Stomach (tissue), 9 donors: Measurements from ENCODE around the gene RIOK2. TPM values are rescaled to one million over a fixed set of nuclear protein-coding genes. Genes with fewer than 3 reads are reported as not detected.

Source experiments
- DNase-seq, 2 donors: peaks; one replicate each; pipeline versions ENCODE4 v3.0.0 to v3.0.0-alpha.2; 2013 to 2019
- H3K27ac ChIP-seq, 5 donors: fragments of 200-600 bp in 4 of 5; sonication (generic) in 4 of 5; one replicate each; pipeline ENCODE4 v1.5.1; 2013 to 2019; ENCODE audit warnings: mild to moderate bottlenecking in 1 of 5, moderate library complexity in 1 of 5
- H3K27me3 ChIP-seq, 3 donors: fragments of 200-600 bp; sonication (generic); one replicate each; pipeline ENCODE4 v1.5.1; 2017 to 2019; ENCODE audit warnings: mixed run types in 1 of 3
- H3K36me3 ChIP-seq, 4 donors: fragments of 200-600 bp; sonication (generic); 1 replicate in 3 of 4; 2 replicates in 1 of 4; pipeline ENCODE4 v1.5.1; 2016 to 2019
- H3K4me1 ChIP-seq, 4 donors: fragments of 200-600 bp; sonication (generic); one replicate each; pipeline ENCODE4 v1.5.1; 2016 to 2019
- H3K4me3 ChIP-seq, 4 donors: fragments of 200-600 bp; sonication (generic) in 3 of 4; one replicate each; pipeline ENCODE4 v1.5.1; 2016 to 2019; ENCODE audit warnings: mild to moderate bottlenecking in 1 of 4
- H3K9me3 ChIP-seq, 4 donors: fragments of 200-600 bp; sonication (generic); one replicate each; pipeline ENCODE4 v1.5.1; 2016 to 2019
- EP300 ChIP-seq: sonication (generic); formaldehyde crosslinking; IDR thresholded peaks from one replicate; pipeline ENCODE4 v1.6.1; 2017; ENCODE audit warnings: antibody characterized with exemption
- POLR2A ChIP-seq, 4 donors: fragments of 450-650 bp; IDR thresholded peaks; one replicate each; pipeline ENCODE4 v1.6.1; 2016; ENCODE audit warnings: antibody characterized with exemption in 4 of 4, control low read depth in 2 of 4, mild to moderate bottlenecking in 1 of 4, moderate library complexity in 1 of 4
- POLR2AphosphoS5 ChIP-seq, 3 donors: sonication (generic); formaldehyde crosslinking; IDR thresholded peaks; one replicate each; pipeline ENCODE4 v1.6.1; 2016; ENCODE audit warnings: antibody characterized with exemption in 3 of 3
- WGBS, 5 donors: extraction: QIAGEN DNeasy Blood & Tissue Kit in 3 of 5; methylation state at CpG; one replicate each; pipeline versions ENCODE4 v1.1.5 to v1.1.7; 2013 to 2018; 5-methylcytosine and 5-hydroxymethylcytosine counted together
- intact Hi-C: fragments of 100-400 bp; cut with DNase I; formaldehyde crosslinking; loops from one replicate; pipeline ENCODE4 v1.15.1; 2023; ENCODE audit warnings: low total_unique reads
- polyA plus RNA-seq, 3 donors: library from polyadenylated mRNA; stranded (reverse); fragments of 200-250 nt; gene quantifications; one replicate each; pipeline ENCODE4 v1.2.3, GENCODE V29; 2013
- total RNA-seq, 5 donors: library from RNA; depleted of rRNA; stranded (reverse); fragments of >200 nt; gene quantifications; one replicate each; pipeline versions ENCODE4 v1.1.0 to v1.2.3, GENCODE V29; 2014 to 2016
- TF ChIP-seq, protein P1 (sequence below), 7 experiments: fragments of 450-650 bp in 4 of 7; fragments of 200-600 bp in 3 of 7; sonication (generic) in 3 of 7; IDR thresholded peaks; one replicate each; pipeline ENCODE4 v1.5.1; 2016 to 2019; ENCODE audit warnings: antibody characterized with exemption in 7 of 7, control low read depth in 2 of 7, mild to moderate bottlenecking in 1 of 7
- donor health status: healthy with polysubstance abuse.
- donor health status: Bipolar disorder and iron deficiency.
- donor health status: healthy.

RIOK2 gene
- total and polyA plus RNA-seq, 8 donors: 1.2 to 42.2 (median 11.1) TPM

DNA sequence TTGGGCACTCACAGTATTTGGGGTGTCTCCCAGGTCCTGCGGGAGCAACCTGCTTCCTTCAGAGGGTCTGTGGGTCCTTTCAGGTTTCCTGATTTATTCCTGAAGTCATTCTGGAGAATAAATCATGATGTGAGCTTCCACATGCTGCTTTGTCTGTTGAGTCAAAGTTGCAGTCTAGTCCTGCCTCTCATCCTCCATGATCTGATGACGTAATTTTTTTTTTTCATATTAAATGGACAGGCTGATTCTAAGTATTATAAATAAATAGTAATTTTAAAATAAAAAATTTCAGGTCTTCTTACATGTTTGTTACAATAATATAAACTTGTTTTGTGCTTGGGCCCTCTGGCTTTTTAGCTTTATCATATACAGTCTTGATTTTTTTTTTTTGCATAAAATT, 26.3 kb upstream of the RIOK2 start:
- Histone ChIP-seq H3K4me3 (no peak overlapping the region), H3K36me3 (no peaks in the 10 kb centered on the region), H3K4me1 (no peaks in the 10 kb centered on the region), H3K27ac (no peak overlapping the region), H3K27me3 (no peaks in the 10 kb centered on the region), H3K9me3 (peaks cover 3 to 15% (median 8%) of the 10 kb centered on the region in 4 donors)
- DNase-seq: no peak
- 92 to 95% (median 93%) methylated on average over 2 of the region's 2 CpGs for WGBS, 5 donors
- intact Hi-C loops: no loop called here
- TF ChIP-seq POLR2A (IDR thresholded peaks at IDR 0.05) (no peak), POLR2AphosphoS5 (IDR thresholded peaks at IDR 0.05) (no peak), EP300 (no peak)
- TF ChIP-seq, protein P1, sequence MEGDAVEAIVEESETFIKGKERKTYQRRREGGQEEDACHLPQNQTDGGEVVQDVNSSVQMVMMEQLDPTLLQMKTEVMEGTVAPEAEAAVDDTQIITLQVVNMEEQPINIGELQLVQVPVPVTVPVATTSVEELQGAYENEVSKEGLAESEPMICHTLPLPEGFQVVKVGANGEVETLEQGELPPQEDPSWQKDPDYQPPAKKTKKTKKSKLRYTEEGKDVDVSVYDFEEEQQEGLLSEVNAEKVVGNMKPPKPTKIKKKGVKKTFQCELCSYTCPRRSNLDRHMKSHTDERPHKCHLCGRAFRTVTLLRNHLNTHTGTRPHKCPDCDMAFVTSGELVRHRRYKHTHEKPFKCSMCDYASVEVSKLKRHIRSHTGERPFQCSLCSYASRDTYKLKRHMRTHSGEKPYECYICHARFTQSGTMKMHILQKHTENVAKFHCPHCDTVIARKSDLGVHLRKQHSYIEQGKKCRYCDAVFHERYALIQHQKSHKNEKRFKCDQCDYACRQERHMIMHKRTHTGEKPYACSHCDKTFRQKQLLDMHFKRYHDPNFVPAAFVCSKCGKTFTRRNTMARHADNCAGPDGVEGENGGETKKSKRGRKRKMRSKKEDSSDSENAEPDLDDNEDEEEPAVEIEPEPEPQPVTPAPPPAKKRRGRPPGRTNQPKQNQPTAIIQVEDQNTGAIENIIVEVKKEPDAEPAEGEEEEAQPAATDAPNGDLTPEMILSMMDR (IDR thresholded peaks at IDR 0.05): no peak

DNA sequence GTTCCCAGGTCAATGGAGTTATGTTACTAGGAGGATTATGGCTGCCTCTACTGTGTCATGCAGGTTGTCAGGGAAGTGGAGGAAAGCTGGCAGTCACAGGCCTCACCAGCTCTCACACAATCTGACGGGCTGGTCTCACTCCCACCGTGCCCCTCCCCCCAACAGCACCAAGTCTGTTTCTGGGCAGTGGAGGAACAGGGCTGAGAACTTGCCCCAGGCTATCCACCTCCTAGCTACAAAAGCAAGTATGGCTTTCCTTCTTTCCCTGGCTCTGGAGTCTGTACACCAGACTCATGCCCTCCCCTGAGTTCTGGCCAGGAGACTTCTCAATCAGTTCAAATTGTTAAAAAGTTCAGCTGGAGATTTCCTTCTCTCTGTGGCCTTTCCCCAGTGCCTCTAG, 25.7 kb upstream of the RIOK2 start:
- intact Hi-C loops: no loop called here
- Histone ChIP-seq H3K27ac (no peak overlapping the region), H3K9me3 (peaks cover 0 to 14% (median 5%) of the 10 kb centered on the region in 4 donors), H3K27me3 (no peaks in the 10 kb centered on the region), H3K36me3 (no peaks in the 10 kb centered on the region), H3K4me1 (no peaks in the 10 kb centered on the region), H3K4me3 (no peak overlapping the region)
- TF ChIP-seq, protein P1 (IDR thresholded peaks at IDR 0.05): no peak
- TF ChIP-seq POLR2AphosphoS5 (IDR thresholded peaks at IDR 0.05) (no peak), EP300 (no peak), POLR2A (IDR thresholded peaks at IDR 0.05) (no peak)
- DNase-seq: no peak
- 81 to 91% (median 86%) methylated on average over 2 of the region's 2 CpGs for WGBS, 5 donors

DNA sequence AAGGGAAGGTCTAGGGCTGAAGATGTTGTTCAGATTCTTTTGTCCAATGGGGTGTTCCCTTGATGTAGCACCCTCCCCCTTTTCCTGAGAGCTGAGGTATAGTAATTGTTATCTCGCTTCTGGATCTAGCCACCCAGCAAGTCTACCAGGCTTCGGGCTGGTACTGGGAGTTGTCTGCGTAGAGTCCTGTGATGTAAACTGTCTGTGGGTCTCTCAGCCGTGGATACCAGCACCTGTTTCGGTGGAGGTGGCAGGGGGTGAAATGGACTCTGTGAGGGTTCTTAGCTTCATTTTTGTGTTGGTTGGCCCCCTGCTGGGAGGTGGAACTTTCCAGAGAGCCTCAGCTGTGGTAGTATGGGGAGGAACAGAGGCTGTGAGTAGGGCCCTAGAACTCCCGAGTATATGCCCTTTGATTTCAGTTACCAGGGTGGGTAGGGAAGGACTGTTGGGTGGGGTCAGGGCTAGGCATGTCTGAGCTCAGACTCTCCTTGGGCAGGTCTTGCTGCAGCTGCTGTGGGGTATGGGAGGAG, 25.2 kb upstream of the RIOK2 start:
- Histone ChIP-seq H3K4me1 (no peaks in the 10 kb centered on the region), H3K4me3 (no peak overlapping the region), H3K36me3 (no peaks in the 10 kb centered on the region), H3K27ac (no peak overlapping the region), H3K27me3 (no peaks in the 10 kb centered on the region), H3K9me3 (peaks cover 0 to 10% (median 3%) of the 10 kb centered on the region in 4 donors)
- intact Hi-C loops: no loop called here
- no peak for DNase-seq
- WGBS, 5 donors: 94 to 98% (median 95%) methylated on average over 6 of the region's 6 CpGs
- no peak for TF ChIP-seq EP300
- TF ChIP-seq POLR2A (IDR thresholded peaks at IDR 0.05): no peak
- TF ChIP-seq POLR2AphosphoS5 (IDR thresholded peaks at IDR 0.05): no peak
- TF ChIP-seq, protein P1 (IDR thresholded peaks at IDR 0.05): no peak

DNA sequence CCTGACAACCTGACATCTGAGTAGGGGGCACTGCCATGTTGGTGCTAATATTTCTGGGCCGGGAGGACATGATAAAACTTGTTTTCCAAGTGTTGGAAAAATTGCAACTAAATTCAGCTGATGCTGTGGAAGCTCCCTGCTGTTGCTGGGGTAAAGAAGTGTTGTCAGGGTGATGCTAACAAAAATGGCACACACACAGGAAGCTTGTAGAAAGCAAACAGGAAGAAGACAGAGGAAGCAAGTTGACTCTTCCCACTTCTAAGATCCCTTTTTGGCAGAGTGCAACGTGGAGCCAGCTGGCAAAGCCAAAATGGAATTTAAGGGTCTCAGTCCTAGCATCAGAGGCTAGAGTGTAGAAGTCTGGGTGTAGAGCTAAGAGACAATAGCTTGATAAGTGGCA, 11.3 kb upstream of the RIOK2 start:
- DNase-seq: no peak
- TF ChIP-seq POLR2A (IDR thresholded peaks at IDR 0.05) (no peak), POLR2AphosphoS5 (IDR thresholded peaks at IDR 0.05) (no peak), EP300 (no peak)
- TF ChIP-seq, protein P1 (IDR thresholded peaks at IDR 0.05): no peak
- no peaks in the 10 kb centered on the region for H3K4me1 ChIP-seq
- H3K4me3 ChIP-seq: no peak overlapping the region
- intact Hi-C loops: no loop called here
- H3K27ac ChIP-seq: no peak overlapping the region
- H3K36me3 ChIP-seq: no peaks in the 10 kb centered on the region
- WGBS, 5 donors: 30 to 41% (median 35%) methylated on average over 2 of the region's 2 CpGs
- H3K27me3 ChIP-seq: no peaks in the 10 kb centered on the region
- H3K9me3 ChIP-seq: no peaks in the 10 kb centered on the region
